LNCAP (cell line): Measurements from ENCODE around the gene RET.

Source experiments
- CTCF ChIP-seq: fragments of 450-650 bp; IDR thresholded peaks from 2 replicates; pipeline ENCODE4 v1.5.1; 2017; ENCODE audit warnings: mild to moderate bottlenecking

Gene RET

GRCh38 chr10:43172645-43173044 is 95.8 kb downstream of the RET start:
- TF ChIP-seq CTCF = no peak

- TF ChIP-seq CTCF = no peak
These were observed 96.3 kb downstream of the RET start for GRCh38 chr10:43173120-43173519.

- TF ChIP-seq CTCF = no peak
These were observed 98.1 kb downstream of the RET start for GRCh38 chr10:43174969-43175368.

GRCh38 chr10:43176271-43176670 is 99.4 kb downstream of the RET start:
- TF ChIP-seq CTCF = no peak

- no peak for TF ChIP-seq CTCF
These were observed 100.7 kb downstream of the RET start for GRCh38 chr10:43177595-43177994.
